GM18907 (cell line): ENCODE data around the gene TBC1D22A.

Source experiments
- ATAC-seq: cut with Tn5 transposase; IDR thresholded peaks from one replicate; pipeline ENCODE4 v1.9.1; 2021; ENCODE audit warnings: mild to moderate bottlenecking, moderate library complexity; ENCODE audit not compliant: unreplicated experiment

TBC1D22A gene

GRCh38 chr22:47065756-47066615, 303.5 kb downstream of the TBC1D22A start:
- ATAC-seq = no peak

GRCh38 chr22:47066616-47066905, 304.1 kb downstream of the TBC1D22A start:
- no peak for ATAC-seq

GRCh38 chr22:47067321-47067890, 305.0 kb downstream of the TBC1D22A start:
- ATAC-seq = no peak

- no peak for ATAC-seq
Observed at GRCh38 chr22:47067911-47068625, 305.6 kb downstream of the TBC1D22A start.

DNA sequence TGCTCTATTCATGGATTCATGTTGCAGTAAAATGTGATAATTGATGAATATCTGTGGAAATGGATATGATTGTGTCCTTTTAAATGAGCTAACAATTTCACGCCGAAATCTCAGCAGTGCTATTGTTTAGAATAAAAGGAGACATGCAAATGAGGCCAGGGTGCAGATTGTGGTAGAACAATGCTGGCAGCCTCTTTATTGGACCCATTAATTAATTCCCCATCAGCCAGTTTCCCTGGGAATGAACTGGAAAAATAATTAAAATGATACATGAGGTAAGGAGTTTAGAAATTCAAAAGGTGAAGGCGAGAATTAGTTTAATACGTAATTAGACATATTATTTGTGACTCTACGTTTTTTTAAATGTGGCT, 306.2 kb downstream of the TBC1D22A start:
- ATAC-seq = no peak

GRCh38 chr22:47069270-47069669, 306.8 kb downstream of the TBC1D22A start:
- no peak for ATAC-seq

DNA sequence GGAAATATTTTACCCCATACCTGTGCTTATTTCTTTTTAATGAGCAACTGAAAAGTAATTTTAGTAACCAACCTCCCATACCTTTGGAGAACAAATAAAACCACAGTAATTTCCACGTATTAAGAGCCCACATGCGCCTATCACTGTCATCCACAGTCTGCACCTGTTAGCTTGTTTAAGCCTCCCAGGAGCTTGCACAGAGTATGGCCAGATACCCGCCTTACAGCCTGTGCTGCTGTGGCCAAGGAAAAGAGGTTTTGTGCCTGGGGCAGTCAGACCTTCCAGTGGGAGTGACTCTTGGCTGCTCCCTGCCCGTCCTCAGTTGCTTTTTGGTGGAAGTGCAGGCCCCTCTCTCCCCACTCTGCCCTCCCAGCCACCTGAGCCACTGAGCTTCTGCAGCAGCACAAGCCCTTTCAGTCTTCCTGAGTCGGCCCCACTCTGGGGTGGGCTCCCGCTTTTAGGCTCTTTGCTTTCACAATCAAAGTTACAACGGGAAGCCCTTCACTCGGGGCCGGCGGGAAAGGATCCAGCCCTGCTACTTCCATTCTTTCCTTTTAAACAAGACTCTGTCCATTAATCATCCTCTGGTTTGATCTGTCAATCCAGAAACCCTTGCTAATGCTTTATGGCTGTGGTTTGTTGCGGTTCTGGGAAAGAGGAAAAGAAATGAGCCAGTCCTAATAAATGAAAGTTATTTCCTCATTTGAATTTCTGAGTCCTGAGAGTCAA, 308.8 kb downstream of the TBC1D22A start:
- ATAC-seq = no peak

DNA sequence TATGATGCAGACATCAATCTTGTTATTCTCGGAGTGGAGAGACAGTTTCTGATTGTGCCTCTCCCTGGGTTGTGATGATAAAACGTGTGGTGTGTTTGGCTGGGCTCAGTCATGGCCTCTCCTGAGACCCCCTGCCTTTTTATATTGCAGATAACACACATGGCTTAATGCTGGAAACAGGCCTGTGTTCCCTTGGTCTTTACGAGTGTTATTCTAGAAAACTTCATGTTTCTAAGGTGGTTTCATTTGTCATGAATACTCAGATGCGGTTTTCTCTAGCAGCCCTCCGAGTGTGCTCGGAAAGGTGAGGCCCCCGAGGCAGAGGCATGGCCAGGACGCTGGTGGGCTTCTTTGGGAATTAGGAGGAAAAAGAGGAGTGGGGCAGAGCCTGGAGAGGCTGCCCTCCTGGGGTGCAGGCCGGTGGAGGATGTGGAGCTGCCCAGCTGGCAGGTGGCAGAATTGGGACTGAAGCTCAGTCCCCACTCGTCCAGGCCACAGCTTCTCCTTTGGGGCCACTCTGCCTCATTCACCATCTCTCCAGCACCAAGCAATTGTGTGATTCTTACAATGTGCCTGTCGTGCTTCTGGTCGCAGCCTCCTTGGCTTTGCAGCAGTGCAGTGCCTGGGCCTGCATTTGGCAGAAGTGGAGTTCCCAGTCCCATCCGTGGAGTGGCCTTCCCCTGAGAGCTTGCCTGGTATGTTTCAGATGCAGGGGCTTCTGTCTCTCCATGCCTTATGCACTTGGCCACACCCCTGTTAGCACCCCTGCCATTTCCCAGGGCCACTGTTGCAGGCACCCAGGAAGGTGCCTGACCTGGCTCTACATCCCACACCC, 309.6 kb downstream of the TBC1D22A start:
- no peak for ATAC-seq

DNA sequence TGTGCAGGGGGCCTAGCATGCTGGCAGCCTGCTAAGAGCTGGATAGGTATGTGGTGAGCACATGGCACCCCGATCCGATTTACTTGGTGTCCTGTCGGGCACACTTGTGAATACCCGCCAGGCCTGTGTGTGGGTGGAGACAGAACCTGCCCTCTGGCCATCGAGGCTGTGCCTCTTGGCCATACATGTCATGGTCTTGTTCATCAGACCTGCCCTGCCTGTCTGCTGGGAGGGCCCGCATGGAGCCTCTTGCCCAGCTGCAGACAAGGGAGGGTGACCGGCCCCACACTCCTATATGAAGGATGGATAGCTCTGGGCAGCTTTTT, 310.2 kb downstream of the TBC1D22A start:
- no peak for ATAC-seq

- no peak for ATAC-seq
Observed at GRCh38 chr22:47073075-47073474, 310.6 kb downstream of the TBC1D22A start.

- ATAC-seq = no peak
Observed at GRCh38 chr22:47074105-47074504, 311.7 kb downstream of the TBC1D22A start.

DNA sequence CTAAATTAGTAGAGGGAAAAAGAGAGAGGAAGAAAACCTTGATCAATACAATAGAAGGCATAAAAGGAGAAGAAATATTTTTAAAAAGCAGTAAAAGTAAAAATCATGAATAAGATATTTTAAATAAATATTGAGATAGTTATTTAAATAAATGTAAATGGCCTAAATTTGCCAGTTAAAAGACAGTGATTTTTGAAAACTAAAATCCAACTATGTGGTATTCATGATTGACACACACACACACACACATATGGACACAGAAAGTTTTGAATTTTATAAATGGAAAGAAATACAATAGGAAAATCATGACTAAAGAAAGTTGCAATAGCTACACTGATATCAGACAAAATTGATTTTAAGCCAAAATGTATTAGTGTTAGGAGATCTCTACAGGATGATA, 313.1 kb downstream of the TBC1D22A start:
- no peak for ATAC-seq

GRCh38 chr22:47076758-47077157, 314.3 kb downstream of the TBC1D22A start:
- no peak for ATAC-seq

DNA sequence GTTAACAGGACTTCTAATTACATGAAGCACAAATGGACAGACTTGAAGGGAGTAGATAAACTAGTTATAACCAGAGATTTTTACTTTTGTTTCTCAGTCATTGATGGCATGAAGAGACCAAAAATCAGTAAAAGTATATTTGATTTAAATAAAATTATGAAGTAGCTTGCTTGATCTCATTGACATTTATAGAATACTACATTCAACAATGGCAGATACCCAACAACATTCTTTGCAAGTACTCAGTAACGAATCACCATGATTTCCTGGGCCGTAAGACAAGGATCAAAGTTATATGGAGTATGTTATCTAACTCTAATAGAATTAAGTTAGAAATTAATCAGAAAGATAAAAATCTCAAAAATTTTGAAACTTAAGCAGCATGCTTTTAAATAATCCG, 317.6 kb downstream of the TBC1D22A start:
- ATAC-seq = no peak

- ATAC-seq = no peak
Observed at GRCh38 chr22:47082505-47082904, 320.1 kb downstream of the TBC1D22A start.

DNA sequence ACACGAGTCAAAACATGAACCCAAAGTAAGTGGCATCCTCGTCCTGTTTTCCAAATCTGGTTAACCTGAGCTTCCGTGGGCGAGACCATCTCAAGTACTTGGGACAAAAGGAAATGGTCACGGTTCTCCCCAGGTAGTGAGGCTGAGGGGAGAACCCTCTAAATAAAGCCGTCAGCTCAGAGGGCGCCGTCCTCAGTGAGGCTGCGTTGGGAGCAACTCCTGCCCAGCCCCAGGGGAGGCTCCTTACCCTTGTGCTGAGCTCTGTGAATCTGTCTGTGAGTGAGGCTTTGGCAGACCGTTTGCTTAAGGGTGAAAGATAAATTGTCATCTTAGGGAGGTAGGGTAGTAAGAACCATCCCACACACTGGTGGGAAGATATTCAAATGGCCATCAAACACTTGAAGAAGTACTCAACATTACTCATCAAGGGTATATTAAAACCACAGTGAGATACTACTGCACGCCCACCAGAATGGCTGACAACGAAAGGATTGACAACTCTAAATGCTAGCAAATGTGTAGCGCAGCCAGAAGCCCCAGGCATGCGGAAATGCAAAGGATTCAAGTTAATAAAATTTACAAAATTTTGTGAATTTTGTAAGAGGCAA, 321.0 kb downstream of the TBC1D22A start:
- ATAC-seq = no peak

GRCh38 chr22:47084226-47084625, 321.8 kb downstream of the TBC1D22A start:
- ATAC-seq = no peak

- ATAC-seq = no peak
Observed at GRCh38 chr22:47086596-47087248, 324.3 kb downstream of the TBC1D22A start.

DNA sequence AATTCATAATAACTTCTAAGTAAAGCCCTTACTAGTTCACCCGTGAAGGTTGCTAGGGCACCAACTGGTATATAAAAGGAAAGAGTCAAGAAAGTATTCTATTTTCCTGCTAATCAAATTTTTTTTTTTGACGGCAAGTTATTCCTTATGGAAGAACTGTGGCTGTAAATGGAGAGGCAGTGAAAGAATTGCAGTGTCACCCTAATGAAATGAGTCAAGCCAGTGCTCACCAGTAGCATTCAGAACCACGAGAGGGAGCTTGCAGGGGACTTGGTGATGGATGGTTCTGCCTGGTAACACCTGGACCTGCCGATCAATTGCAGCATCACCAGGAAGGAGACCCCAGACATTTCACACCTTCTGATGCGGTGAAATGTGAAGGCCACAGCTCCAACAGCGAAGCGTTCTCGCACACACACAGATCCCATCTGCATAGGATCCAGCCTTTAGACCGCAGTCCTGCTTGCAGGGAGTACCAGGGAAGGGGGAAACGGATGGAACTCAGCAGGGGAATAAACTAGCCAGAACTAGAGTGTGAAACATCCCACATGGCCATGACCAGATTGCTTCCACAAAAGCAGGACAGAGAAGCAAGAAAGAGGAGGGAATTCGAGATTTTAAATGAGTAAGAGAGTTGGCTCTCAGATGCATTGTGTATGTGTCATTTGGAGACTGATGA, 326.2 kb downstream of the TBC1D22A start:
- no peak for ATAC-seq
